Hippocampal formation (tissue), 2 donors: ENCODE measurements around the gene CYP19A1.
"Not testable (repeated sequence)": the region's sequence is repeated elsewhere in the genome, so short reads cannot be mapped to it uniquely, and the experiment has no call there.

Experiments
- DNase-seq, 2 donors: peaks; one replicate each; lab custom pipeline; 2025; lab: John Stamatoyannopoulos, UW

Gene CYP19A1

DNA sequence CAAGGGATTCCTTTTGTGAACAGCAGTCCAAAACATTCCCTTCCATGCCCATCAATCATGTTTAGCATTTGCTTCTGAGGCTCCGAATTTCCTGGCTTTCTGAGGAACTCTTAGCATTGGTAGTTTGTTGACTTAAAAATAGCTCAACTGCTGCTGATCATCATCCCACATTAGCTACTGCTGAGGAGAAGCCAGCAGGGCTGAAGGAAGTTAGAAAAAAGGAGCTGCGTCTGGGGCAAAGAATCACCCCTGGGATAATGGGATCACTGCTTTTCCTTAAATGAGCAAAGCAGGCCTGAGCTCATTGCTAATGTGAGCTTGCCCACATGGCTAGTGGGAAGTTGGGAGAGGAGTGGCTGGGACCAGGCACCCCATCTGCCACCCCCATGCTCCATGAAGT, 39.8 kb downstream of the CYP19A1 start:
- no peak for DNase-seq

DNA sequence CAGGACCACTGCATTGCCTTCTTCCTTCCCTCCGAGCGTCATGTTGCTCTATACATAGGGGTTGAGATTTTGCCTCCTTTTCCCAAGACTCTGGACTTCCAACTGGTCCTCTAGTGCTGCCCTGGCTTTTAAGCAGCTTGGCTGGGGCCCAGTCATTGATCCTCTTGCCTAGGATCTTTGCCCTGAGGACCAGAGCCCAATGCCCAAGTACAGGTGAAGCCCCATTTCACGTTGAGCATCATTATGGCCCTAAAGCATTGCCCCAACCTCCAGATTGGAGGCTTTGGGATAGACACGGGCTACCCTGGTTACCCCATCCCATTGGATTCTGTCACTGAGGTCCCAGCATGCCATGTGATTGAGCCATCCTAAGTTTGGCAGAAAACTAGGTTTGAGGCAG, 47.7 kb downstream of the CYP19A1 start:
- no peak for DNase-seq

DNA sequence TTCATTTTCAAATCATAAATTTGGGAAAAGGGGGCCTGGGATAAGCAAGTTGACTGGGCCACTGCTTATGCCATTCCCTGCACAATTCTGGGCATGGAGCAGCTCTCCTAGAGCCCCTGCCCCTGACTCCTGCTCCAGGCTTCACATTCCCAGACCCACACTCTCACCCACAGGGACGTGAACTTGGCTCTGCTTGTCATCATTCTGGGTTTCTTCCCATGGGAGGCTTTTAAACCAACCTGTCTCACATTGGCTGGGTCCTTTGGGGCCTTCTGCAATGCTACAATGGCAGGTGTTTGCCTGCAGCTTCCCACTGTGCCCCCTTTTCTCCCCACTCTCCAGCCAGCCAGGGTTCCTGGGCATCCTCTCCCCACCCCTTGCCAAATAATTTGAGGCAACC, 49.1 kb downstream of the CYP19A1 start:
- no peak for DNase-seq

DNA sequence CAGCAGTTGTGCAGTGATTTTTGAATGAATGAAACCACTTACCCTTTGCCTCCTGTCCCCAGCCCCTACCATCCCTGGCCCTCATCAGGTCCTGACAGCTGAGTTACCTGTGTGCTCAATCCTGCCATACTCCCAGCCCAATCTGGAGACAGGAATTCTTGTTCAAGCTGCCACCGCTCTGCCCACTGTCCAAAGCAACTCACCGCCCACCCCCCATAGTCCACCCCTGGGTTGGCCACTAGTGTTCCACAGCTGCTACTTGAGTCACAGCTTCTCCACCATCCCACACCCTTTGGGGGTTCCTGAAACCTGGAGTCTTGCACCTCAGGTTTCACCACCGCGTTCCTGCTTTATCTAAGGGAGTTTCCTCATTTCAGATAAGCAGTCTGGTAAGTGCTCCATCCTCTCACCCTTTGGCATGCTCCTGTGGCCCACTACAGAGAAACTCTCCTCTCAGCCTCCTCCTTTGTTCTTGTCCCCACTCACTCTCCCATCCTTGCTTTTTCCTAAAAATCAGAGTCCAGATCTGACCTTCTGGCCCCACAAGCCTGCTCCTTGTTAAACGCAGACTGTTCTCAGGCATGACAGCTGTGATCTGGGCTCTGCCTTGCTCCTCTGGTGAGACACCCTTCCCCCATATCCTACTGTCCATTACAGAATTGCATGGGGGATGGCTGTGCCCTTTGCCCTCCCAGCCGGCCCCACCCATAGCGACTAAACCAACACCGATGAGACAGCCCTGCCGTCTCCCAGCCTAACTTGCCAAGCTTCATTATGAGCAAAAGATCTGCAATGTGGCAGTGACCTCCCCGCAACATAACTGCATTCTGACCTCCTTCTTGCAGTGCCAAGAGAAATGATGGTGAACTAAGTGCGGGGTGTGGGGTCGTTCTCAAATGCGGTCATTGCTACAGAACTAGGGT, 50.0 kb downstream of the CYP19A1 start:
- no peak for DNase-seq

DNA sequence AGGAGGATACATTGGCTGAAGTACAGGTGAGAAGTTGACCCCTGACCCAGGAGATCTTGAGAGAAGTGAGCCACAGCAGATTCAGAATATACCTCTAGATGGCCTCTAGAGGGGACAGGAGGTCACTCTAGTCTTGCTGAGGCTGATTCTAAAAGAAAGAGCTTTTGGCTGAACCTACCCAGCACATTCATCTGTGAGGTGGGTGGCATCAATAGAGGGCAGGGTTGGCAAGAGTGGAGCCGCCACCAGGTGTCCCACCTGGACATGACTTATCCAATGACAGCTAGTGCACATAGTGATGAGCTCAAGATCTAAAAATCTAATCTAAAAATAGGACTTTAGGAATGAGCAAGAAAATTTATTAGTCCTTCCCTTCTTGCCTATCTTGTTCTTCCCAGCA, 51.6 kb downstream of the CYP19A1 start:
- no peak for DNase-seq

DNA sequence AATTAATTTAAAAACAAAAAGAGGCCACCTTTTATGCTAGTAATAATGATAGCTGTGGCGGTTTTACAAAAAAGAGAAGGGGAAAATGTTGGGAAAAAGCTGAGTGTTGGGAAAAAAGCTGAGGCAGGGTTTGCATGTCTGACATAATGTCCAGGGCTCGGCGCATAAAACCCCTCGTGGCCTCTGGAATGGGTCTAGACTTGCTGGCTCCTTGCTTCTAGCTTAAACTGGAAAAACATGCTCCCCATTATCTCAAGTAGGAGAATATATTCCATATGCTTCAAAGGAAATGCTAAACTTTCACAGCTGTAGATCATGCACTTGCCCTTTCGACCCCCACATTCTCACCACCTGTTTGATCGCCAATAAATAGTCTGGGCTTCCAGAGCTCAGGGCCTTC, 53.0 kb downstream of the CYP19A1 start:
- DNase-seq: no peak

DNA sequence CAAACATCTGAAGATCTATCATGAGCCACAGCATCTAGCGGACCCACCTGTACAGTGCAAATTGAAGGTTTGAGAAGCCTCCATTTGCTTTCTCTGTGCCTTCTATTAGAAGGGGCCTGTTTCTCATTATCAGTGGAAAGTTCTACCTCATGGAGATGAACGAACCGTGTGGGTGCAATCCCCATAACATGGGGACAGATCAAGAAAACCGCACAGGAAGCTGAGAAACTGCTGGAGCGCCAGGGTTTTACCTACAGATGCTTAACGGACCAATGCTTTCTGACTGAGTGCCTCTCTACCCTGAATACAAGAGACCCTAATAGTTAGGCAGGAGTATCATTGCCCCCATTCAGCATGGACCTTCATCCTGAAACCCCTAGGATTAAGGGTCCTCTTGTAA, 53.5 kb downstream of the CYP19A1 start:
- DNase-seq: no peak

DNA sequence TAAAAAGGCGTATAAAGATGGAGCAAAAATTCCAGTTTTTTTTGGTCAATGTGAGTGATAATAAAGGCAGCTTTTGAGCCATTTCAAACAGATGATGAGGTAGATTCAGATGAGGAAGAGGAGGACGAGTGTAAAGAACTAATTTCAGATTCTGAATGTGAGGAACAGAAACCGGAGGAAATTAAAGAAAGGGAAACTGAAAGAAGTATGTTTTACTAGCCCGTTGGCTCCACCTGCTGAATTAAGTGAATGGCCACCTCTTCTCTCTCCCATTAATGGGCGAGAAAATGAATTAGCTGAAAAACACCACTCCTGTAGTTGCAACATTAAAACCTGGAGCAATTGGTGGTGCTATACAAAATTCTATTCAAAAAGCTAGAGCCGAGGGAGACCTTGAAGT, 55.4 kb downstream of the CYP19A1 start:
- DNase-seq: no peak

DNA sequence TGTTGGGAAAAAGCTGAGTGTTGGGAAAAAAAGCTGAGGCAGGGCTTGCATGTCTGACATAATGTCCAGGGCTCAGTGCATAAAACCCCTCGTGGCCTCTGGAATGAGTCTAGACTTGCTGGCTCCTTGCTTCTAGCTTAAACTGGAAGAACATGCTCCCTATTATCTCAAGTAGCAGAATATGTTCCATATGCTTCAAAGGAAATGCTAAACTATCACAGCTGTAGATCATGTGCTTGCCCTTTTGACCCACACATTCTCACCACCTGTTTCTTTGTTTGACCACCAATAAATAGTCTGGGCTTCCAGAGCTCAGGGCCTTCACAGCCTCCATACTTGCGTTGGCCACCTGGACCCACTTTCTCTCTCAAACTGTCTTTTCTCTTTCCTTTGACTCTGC, 56.2 kb downstream of the CYP19A1 start:
- not testable (repeated sequence) for DNase-seq

DNA sequence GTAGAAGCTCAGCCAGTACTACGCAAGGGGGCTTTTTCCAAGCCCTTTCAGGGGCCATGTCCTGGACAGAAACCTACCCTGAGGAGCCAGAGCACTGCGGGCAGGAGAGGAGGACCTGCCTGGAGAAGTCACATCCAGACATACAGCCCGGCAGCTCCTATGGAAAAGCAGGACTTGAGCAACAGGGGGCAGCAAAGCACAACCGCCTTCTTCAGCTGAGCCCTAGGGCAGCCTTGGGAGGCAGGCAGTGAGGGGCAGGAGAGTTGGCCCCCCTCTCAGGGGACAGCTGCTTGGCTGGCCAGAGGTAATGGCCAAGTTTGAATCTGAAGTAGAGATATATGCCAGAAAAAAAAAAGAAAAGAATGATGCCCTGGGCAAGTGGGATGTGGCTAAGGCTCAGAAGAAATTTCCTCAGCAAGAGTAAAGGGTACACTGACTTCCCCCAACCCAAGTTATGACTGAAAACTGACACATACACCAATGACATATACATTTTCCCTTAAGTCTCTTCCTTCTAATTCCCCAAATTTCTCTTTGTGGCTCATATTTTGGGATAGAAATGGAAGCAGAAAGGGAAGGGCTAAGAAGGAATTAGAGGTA, 56.9 kb downstream of the CYP19A1 start:
- DNase-seq: peak; percentile 59 to 71

DNA sequence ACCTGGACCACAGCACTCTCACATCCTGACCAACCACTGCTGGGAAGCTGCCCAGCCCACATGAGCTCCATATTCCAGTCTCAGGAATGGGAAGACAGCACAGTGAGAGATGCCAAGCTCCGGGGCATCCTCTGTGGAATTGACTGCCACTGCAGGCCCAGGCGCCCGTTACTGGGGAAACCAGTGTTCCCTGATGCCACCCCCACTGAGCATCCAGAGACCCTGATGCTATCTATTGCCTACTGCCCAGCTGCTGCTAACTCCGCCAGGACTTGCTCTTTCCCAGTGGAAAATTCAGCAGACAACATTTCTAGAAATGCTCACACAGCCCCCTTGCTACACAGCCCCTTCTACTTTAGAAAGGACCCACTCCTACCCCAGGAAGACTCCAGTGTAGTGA, 57.6 kb downstream of the CYP19A1 start:
- no peak for DNase-seq

DNA sequence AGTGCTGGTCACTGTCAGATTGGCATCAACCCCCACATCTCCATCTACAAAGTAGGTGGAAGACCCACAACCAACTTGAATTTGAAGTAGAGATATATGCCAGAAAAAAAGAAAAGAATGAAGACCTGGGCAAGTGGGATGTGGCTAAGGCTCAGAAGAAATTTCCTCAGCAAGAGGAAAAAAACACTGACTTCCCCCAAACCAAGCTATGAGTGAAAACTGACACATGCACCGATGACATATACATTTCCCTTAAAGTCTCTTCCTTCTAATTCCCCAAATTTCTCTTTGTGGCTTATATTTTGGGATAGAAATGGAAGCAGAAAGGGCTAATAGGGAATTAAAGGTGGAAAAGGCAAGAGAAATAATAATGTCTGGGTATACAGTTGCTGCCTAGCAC, 59.0 kb downstream of the CYP19A1 start:
- no peak for DNase-seq

DNA sequence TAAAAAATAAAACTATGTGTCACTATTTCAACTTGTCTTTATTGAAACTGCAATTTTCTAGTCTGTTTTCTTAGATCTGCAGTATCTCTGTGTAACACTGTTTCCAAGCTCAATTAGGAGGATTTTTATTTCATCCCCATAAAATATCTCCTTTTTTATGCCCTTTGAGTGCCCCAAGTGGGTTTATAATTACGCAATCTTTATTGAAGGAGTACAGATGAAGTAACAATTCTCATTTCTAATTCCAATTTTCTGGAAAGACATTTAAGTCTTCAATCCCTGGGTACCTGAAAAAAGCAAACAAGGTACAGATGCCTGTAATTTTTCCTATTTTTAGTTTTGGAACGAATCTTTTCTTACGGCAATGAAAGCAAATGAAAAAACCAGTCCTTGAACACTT, 61.3 kb downstream of the CYP19A1 start:
- no peak for DNase-seq

DNA sequence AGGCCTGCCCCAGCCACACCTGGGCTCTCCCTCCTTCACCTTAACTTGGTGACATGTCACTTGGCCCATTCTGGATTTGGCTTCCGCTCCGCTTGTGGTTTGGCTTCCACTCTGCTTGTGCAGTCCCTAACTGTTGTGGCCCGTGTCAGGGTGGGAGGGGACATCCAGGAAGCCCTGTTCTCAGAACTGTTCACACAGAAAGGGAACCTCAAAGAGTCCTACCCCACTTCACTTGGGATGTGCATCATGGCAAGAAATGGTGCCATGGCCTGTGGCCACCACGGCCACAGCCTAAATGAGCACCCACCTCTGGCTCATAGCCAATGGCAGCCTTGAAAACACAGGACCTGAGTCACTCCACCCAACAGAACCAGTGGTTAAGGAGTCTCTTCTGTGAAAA, 63.4 kb downstream of the CYP19A1 start:
- no peak for DNase-seq

DNA sequence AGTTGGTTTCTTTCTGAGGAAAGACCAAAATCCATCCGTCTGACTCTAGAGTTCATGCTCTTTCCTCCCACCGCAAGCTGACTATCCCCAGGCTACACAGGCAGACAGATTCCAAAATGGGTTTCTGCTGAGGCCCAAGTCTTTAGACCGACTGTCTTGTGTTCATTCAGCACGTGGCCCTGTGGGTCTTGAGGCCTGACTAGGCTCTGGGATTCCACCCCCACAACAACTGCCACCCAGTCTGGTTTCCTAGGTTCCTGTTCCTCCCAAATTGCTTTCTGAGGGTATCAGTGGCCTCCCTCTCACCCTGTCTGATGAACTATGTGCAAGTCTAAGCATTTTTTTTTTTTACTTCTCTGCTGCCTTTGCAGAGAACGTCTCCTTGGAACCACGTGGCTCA, 67.7 kb downstream of the CYP19A1 start:
- DNase-seq: peak in 1 of 2 donors; percentile 55

DNA sequence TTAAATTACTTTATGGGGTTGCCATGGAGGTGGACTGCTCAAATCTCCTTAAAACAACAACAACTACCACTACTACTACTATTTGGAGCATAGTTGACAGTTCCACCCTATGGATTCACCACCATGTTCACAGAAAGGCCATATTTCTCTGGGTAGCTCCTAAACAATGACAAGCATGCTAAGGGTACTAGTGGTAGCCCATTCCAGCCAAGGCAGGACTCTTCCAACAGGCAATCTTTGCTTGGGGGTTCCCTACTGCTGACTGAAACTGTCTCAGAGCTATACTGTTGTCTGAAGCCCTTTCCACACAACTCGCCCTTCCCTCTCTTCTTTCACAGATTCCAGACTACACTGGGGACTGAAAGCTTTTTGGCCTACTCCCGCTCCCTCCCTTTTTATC, 68.9 kb downstream of the CYP19A1 start:
- no peak for DNase-seq

DNA sequence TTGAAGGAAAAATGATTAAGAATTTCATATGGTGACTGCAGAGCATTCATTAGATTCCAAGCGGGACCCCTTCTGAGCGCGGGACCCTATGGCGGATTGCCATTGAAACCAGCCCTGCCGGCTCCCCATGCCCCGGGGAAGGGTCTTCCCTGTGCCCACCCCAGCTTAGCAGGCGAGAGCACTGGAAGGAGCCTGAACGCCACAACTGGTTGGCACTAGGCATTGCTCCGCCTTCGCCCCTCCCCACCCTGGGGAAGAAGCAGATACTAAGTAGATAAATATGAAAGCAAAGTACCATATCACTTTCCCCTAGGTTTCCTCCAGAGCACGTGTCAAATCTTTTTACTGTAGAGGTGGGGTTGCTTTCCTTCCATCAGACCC, 70.7 kb downstream of the CYP19A1 start:
- peak; percentile 2 to 27 for DNase-seq

DNA sequence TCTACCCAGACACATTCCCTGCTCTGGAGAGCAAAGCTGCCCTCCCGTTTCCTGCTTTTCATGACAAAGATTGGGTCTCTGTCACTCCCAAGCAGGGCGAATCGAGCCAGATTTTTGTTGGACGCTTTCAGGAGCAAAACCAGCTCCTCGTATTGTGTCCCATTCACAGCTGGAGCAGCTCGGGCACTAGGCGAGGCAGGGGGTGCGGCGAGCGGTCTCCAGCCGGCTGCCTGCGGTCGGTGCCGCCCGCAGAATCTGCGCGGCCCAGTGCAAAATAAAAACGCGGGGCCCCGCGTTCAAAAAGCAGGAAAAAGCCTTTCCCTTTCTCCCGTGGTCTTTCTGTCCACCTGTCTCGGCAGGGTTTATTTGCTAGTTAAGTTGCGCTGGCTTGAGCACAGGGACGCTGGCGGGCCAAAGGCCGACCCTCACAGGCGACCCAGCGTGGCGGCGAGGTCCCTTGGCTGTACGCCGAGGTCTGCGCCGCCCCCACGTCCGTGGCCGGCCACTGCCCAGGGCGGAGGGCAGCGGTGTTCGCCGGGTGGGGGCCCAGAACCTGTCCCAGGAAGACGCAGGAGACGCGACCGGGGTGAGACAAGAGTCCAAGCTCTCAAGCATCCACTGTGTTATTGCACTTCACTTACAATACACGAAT, 71.2 kb downstream of the CYP19A1 start:
- peak in 1 of 2 donors; percentile 46 for DNase-seq

DNA sequence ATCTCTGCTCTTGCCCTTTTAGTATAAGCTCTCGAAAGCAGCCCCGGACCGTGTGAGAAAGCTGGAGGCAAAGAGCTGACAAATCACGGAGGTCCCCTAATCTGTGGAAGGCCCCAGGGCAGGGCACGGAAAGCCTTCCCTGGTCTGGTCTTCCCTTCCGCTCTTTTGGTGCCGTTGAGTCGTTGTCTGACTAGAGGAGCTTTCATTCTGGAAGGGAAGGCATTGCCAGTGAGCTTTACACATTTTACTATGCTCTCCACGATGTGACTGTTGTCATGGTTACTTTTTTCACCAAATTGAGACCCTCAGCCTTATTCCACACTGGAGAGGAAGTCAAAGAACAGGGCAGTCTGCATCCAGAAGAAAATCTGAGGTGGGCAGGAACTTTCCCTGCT, 71.7 kb downstream of the CYP19A1 start:
- DNase-seq: peak in 1 of 2 donors; percentile 46

DNA sequence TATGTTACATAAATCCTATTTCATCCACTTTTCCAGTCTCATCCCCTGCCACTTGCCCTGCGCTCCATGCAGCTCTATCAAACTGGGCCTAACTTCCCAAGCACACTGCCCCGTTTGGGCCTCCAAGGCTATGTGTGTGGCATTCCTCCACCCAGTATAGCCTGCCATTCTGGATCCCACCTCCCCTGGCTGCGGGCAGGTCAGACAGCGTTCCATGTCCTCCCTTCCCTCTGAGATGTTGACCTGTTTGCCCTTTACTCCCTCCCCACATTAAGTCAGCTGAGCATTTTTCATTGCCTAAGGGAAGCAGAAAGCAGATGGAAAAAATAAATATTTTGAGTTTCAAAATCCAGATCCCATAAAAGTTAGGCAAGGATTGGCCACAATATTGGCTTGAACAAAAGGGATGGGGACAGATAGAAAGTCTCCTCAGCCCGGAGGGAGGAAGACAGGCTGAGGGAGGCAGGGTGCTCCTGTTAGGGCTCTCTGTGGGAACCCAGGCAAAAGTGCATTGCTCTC, 73.3 kb downstream of the CYP19A1 start:
- no peak for DNase-seq

DNA sequence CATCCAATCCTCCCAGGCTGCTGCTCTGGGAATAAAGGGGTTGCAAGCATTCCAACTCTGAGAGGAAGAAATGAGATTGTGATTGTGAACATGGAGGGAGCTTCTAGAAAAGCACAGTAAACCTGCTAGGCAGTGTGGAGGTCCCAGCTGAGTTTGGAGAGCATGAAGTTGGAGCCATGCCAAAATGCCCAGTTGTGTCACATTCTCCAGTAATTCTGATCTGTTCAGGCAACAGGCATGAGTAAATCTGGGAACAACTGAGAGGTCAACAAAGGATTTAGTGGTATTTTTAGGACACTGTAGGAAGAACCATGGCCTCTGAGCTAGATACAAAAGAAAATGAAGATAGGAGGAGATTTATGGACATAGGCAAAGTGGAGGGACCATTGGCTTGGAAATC, 74.7 kb downstream of the CYP19A1 start:
- no peak for DNase-seq

DNA sequence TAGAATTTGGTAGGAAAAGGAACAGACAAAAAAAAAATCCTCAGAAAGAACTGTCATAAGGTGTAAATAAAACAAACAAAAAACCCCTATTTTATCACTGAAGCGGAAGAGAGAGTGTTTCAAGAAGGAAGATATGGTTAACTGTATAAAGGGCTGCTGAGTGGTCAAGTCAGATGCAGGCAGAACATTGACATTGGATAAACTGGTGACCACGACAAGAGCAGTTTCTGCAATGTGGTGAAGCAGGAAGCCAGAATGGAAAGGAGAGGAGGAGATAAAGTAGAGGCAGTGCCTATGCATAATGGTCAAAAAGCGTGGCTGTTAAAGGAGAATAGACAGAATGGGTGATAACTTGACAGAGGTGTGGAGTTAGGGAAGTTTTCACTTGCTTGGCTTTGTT, 75.3 kb downstream of the CYP19A1 start:
- no peak for DNase-seq

DNA sequence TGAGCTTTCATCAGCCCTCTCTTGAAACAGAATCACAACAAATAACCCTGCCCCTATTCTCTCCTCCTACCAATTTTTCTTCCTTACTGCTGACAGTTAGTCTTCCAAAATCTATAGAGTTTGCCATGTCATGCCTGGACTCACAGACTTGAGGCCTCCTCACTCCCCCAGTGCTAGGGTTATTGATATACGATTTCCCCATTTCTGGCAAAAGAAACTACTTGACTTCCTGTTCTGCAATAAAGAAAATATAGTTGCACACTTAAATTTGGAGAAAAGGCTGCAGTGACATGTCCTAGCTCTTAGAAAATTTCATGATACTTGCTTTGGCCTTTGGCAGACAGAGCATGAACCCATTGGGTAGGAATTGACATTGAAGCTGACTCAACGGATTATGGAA, 75.9 kb downstream of the CYP19A1 start:
- DNase-seq: no peak
